SK-N-SH (cell line): ENCODE data around the gene IAH1.

Experiments used
- CHD2 ChIP-seq: fragments of 150-350 bp; IDR thresholded peaks from 2 replicates; pipeline ENCODE4 v1.6.1; 2018; ENCODE audit warnings: low read length; ENCODE audit not compliant: partially characterized antibody
- GATA2 ChIP-seq: sonication (generic); formaldehyde crosslinking; IDR thresholded peaks from 2 replicates; pipeline ENCODE4 v1.5.0; 2020; ENCODE audit warnings: mild to moderate bottlenecking, missing genetic modification reagents
- IRF3 ChIP-seq: fragments of 150-350 bp; IDR thresholded peaks from 2 replicates; pipeline ENCODE4 v1.6.1; 2016; ENCODE audit warnings: mild to moderate bottlenecking, low read depth, low read length
- NFIC ChIP-seq: IDR thresholded peaks from 2 replicates; pipeline ENCODE4 v1.4.0; 2012; ENCODE audit warnings: borderline replicate concordance
- POLR2AphosphoS5 ChIP-seq: IDR thresholded peaks from 2 replicates; pipeline ENCODE4 v1.6.1; 2012; ENCODE audit warnings: low read depth, low read length
- RXRA ChIP-seq: IDR thresholded peaks from 2 replicates; pipeline ENCODE4 v1.4.0; 2012; ENCODE audit warnings: low read depth, mild to moderate bottlenecking, borderline replicate concordance
- SIN3A ChIP-seq: IDR thresholded peaks from 2 replicates; pipeline ENCODE4 v1.6.1; 2012; ENCODE audit warnings: low read depth, mild to moderate bottlenecking, low read length, moderate library complexity, borderline replicate concordance
- SMC3 ChIP-seq: IDR thresholded peaks from 2 replicates; pipeline ENCODE4 v1.6.1; 2012; ENCODE audit warnings: low read depth, low read length, improper control_type of control experiment
- TF ChIP-seq, protein P1 (sequence below): IDR thresholded peaks from 2 replicates; pipeline ENCODE4 v1.4.0; 2012; ENCODE audit warnings: low read depth, borderline replicate concordance
- TF ChIP-seq, protein P2 (sequence below): fragments of 200-600 bp; sonication (generic); IDR thresholded peaks from 2 replicates; pipeline ENCODE4 v1.6.1; 2017; ENCODE audit warnings: antibody characterized with exemption, mild to moderate bottlenecking, moderate library complexity
- TF ChIP-seq, protein P3 (sequence below): IDR thresholded peaks from 2 replicates; pipeline ENCODE4 v1.6.1; 2012; ENCODE audit warnings: mild to moderate bottlenecking, low read depth, low read length, moderate library complexity

DNA sequence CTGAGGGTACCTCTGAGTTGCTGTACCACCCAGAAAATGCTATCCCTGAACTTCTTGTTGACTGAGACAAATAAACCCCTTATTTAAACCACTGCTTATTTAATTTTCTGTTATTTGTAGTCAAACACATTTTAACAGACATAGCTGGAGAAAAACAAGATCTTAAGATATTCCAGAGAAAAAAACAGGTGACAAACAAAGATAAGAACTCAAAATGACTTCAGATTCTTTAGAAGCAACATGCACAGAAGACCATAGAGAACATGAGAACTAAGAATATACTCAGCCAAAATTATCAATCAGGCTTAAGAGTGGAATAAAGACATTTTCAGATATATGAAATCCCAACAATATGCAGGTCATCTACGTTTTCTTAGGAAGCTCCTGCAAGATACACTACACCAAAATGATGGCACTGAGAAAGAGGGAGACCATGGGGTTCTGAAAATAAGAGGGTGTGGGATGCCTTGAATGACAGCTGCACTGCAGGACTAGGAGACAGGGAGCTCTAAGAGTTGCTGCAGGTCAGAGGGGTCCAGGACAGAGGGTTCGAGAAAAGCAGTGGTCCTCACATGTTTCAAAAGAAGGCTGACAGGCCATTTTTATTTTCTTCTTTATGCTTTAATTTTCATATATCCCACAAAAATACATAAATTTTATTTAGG is 42.9 kb downstream of the IAH1 start:
- TF ChIP-seq POLR2AphosphoS5 (no peak), IRF3 (no peak), SMC3 (no peak), SIN3A (no peak), CHD2 (no peak), GATA2 (CRISPR knock-in tag) (no peak), NFIC (no peak), RXRA (no peak)
- TF ChIP-seq, protein P1, sequence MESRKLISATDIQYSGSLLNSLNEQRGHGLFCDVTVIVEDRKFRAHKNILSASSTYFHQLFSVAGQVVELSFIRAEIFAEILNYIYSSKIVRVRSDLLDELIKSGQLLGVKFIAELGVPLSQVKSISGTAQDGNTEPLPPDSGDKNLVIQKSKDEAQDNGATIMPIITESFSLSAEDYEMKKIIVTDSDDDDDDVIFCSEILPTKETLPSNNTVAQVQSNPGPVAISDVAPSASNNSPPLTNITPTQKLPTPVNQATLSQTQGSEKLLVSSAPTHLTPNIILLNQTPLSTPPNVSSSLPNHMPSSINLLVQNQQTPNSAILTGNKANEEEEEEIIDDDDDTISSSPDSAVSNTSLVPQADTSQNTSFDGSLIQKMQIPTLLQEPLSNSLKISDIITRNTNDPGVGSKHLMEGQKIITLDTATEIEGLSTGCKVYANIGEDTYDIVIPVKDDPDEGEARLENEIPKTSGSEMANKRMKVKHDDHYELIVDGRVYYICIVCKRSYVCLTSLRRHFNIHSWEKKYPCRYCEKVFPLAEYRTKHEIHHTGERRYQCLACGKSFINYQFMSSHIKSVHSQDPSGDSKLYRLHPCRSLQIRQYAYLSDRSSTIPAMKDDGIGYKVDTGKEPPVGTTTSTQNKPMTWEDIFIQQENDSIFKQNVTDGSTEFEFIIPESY: no peak
- TF ChIP-seq, protein P2, sequence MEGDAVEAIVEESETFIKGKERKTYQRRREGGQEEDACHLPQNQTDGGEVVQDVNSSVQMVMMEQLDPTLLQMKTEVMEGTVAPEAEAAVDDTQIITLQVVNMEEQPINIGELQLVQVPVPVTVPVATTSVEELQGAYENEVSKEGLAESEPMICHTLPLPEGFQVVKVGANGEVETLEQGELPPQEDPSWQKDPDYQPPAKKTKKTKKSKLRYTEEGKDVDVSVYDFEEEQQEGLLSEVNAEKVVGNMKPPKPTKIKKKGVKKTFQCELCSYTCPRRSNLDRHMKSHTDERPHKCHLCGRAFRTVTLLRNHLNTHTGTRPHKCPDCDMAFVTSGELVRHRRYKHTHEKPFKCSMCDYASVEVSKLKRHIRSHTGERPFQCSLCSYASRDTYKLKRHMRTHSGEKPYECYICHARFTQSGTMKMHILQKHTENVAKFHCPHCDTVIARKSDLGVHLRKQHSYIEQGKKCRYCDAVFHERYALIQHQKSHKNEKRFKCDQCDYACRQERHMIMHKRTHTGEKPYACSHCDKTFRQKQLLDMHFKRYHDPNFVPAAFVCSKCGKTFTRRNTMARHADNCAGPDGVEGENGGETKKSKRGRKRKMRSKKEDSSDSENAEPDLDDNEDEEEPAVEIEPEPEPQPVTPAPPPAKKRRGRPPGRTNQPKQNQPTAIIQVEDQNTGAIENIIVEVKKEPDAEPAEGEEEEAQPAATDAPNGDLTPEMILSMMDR: no peak
- TF ChIP-seq, protein P3, sequence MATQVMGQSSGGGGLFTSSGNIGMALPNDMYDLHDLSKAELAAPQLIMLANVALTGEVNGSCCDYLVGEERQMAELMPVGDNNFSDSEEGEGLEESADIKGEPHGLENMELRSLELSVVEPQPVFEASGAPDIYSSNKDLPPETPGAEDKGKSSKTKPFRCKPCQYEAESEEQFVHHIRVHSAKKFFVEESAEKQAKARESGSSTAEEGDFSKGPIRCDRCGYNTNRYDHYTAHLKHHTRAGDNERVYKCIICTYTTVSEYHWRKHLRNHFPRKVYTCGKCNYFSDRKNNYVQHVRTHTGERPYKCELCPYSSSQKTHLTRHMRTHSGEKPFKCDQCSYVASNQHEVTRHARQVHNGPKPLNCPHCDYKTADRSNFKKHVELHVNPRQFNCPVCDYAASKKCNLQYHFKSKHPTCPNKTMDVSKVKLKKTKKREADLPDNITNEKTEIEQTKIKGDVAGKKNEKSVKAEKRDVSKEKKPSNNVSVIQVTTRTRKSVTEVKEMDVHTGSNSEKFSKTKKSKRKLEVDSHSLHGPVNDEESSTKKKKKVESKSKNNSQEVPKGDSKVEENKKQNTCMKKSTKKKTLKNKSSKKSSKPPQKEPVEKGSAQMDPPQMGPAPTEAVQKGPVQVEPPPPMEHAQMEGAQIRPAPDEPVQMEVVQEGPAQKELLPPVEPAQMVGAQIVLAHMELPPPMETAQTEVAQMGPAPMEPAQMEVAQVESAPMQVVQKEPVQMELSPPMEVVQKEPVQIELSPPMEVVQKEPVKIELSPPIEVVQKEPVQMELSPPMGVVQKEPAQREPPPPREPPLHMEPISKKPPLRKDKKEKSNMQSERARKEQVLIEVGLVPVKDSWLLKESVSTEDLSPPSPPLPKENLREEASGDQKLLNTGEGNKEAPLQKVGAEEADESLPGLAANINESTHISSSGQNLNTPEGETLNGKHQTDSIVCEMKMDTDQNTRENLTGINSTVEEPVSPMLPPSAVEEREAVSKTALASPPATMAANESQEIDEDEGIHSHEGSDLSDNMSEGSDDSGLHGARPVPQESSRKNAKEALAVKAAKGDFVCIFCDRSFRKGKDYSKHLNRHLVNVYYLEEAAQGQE: no peak
